Loucy (cell line): ENCODE data around the gene ITSN1.

ENCODE experiments used
- H2AFZ ChIP-seq: fragments of 200-600 bp; sonication (generic); 2 replicates; pipeline ENCODE4 v1.6.0; 2016; ENCODE audit warnings: antibody characterized with exemption, mild to moderate bottlenecking, low read length, moderate library complexity
- H3F3A ChIP-seq: fragments of 200-600 bp; 2 replicates; pipeline ENCODE4 v1.6.0; 2016; ENCODE audit warnings: antibody characterized with exemption, low read depth, mild to moderate bottlenecking
- H3K27me3 ChIP-seq: fragments of 200-600 bp; sonication (generic); 2 replicates; pipeline ENCODE4 v1.6.1; 2014; ENCODE audit warnings: low read length, mild to moderate bottlenecking; ENCODE audit not compliant: insufficient read depth, poor library complexity, severe bottlenecking
- H3K36me3 ChIP-seq: fragments of 200-600 bp; sonication (generic); 2 replicates; pipeline ENCODE4 v1.6.1; 2016; ENCODE audit warnings: low read length; ENCODE audit not compliant: insufficient read depth
- H3K4me1 ChIP-seq: fragments of 200-600 bp; sonication (generic); 2 replicates; pipeline ENCODE4 v1.5.1; 2014; ENCODE audit warnings: low read length, mild to moderate bottlenecking; ENCODE audit not compliant: insufficient read depth, poor library complexity, severe bottlenecking
- H3K4me2 ChIP-seq: fragments of 200-600 bp; sonication (generic); 2 replicates; pipeline ENCODE4 v1.6.0; 2014; ENCODE audit warnings: antibody characterized with exemption, low read length, low read depth, mild to moderate bottlenecking; ENCODE audit not compliant: poor library complexity, severe bottlenecking
- H3K4me3 ChIP-seq: fragments of 200-600 bp; sonication (generic); 2 replicates; pipeline ENCODE4 v1.5.1; 2014; ENCODE audit warnings: low read length, mild to moderate bottlenecking, mixed read lengths; ENCODE audit not compliant: poor library complexity, severe bottlenecking
- H3K79me2 ChIP-seq: fragments of 200-600 bp; sonication (generic); 2 replicates; pipeline ENCODE4 v1.6.1; 2014; ENCODE audit warnings: low read length; ENCODE audit not compliant: insufficient read depth
- H3K9ac ChIP-seq: fragments of 200-600 bp; sonication (generic); 2 replicates; pipeline ENCODE4 v1.6.0; 2014; ENCODE audit warnings: mild to moderate bottlenecking, low read depth, low read length, moderate library complexity; ENCODE audit not compliant: poor library complexity, severe bottlenecking
- H3K9me2 ChIP-seq: fragments of 200-600 bp; sonication (generic); replicated peaks from 2 replicates; pipeline ENCODE4 v1.6.1; 2016; ENCODE audit warnings: low read depth, low read length, mixed read lengths
- H3K9me3 ChIP-seq: fragments of 200-600 bp; sonication (generic); 2 replicates; pipeline ENCODE4 v1.6.1; 2014; ENCODE audit warnings: mild to moderate bottlenecking, antibody characterized with exemption, low read length, low read depth; ENCODE audit not compliant: insufficient read depth
- H4K20me1 ChIP-seq: fragments of 200-600 bp; sonication (generic); 2 replicates; pipeline ENCODE4 v1.6.0; 2014; ENCODE audit warnings: antibody characterized with exemption, low read length, mild to moderate bottlenecking; ENCODE audit not compliant: insufficient read depth, poor library complexity, severe bottlenecking
- CTCF ChIP-seq: fragments of 200-600 bp; sonication (generic); conservative IDR thresholded peaks from 2 replicates; pipeline ENCODE4 v1.5.1; 2014; ENCODE audit warnings: mild to moderate bottlenecking, antibody characterized with exemption, low read length
- EZH2phosphoT487 ChIP-seq: fragments of 200-600 bp; IDR thresholded peaks from 2 replicates; pipeline ENCODE4 v1.6.1; 2018; ENCODE audit warnings: antibody characterized with exemption, mild to moderate bottlenecking, moderate library complexity, borderline replicate concordance

ITSN1 gene

GRCh38 chr21:33808715-33809367 lies 166.5 kb downstream of the ITSN1 start:
- Histone ChIP-seq H3K27me3 (no peaks in the 10 kb centered on the region), H3K4me2 (no peak overlapping the region), H3K4me1 (peaks cover 20% of the 10 kb centered on the region)

GRCh38 chr21:33810766-33811165 lies 168.5 kb downstream of the ITSN1 start:
- Histone ChIP-seq H3K27me3 (no peaks in the 10 kb centered on the region), H3K9me2 (no peaks in the 10 kb centered on the region), H3K79me2 (no peaks in the 10 kb centered on the region), H3K9me3 (no peaks in the 10 kb centered on the region), H2AFZ (no peak overlapping the region), H3K4me3 (no peak overlapping the region), H3K4me1 (peaks cover 39% of the 10 kb centered on the region), H3F3A (0 out of 2 replicates have a peak, but pooled peaks cover 2% of the 10 kb centered on the region), H4K20me1 (no peaks in the 10 kb centered on the region), H3K36me3 (no peaks in the 10 kb centered on the region), H3K9ac (no peak overlapping the region), H3K4me2 (no peak overlapping the region)
- no peak for TF ChIP-seq EZH2phosphoT487
- no peak for TF ChIP-seq CTCF

More at GRCh38 chr21:33808715-33809367, 166.5 kb downstream of the ITSN1 start:
- Histone ChIP-seq H3K9me3 (no peaks in the 10 kb centered on the region), H4K20me1 (no peaks in the 10 kb centered on the region), H3K79me2 (no peaks in the 10 kb centered on the region), H2AFZ (no peak overlapping the region), H3K36me3 (no peaks in the 10 kb centered on the region), H3F3A (0 out of 2 replicates have a peak, but pooled peaks cover 2% of the 10 kb centered on the region), H3K9ac (no peak overlapping the region), H3K9me2 (no peaks in the 10 kb centered on the region), H3K4me3 (no peak overlapping the region)
- TF ChIP-seq EZH2phosphoT487 = no peak
- no peak for TF ChIP-seq CTCF

DNA sequence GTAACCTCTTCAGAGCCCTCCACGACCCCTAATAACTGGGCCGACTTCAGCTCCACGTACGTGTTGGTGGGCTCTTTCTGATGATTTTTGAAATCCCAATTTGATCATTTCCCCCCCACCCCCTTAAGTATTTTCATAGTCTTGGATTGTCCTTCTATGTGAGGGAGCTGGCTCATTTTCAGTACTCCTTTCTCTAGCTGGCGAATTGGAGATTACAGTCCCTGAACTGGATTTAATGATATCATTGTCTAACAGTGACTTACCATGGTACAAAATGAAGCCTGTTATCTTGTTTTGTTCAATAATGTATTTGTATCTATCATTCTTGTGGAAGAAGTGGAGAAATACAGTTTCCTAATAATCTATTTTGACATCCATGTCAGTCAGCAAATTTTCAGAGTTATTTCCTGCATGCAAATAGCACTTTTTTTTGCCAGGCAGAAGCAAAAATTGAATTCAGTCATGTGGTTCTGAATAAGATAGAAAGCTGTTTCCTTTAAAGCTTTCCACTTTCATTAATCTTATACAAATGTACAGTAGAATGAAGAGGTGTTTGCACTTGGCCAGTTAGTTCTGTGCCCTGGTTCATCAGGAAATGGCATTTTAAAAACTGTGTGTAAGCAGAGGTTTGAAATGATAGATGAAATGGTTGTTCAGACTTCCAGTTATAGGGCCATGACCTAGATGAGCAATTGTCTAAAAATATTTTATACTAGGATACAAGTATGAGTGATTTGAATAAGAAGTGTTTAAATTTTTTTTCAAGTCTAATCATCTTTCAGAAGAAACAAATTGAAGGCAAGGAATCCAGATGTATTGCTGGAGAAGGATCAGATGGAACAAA lies 169.1 kb downstream of the ITSN1 start:
- Histone ChIP-seq H3K9me3 (no peaks in the 10 kb centered on the region), H3K36me3 (no peaks in the 10 kb centered on the region), H3F3A (0 out of 2 replicates have a peak, but pooled peaks cover 2% of the 10 kb centered on the region), H3K79me2 (no peaks in the 10 kb centered on the region), H3K4me1 (peaks cover 45% of the 10 kb centered on the region), H3K4me3 (no peak overlapping the region), H4K20me1 (no peaks in the 10 kb centered on the region), H3K27me3 (no peaks in the 10 kb centered on the region), H3K9me2 (no peaks in the 10 kb centered on the region), H3K9ac (peak overlapping the region; percentile 9), H3K4me2 (peak overlapping the region; percentile 38), H2AFZ (peak overlapping the region; percentile 22; the same call in 1 of the 2 replicates)
- TF ChIP-seq EZH2phosphoT487 (no peak), CTCF (no peak)
